Neural cell (in vitro differentiated cells): ENCODE results near the gene TACC2.

Source experiments
- EP300 ChIP-seq: fragments of 450-650 bp; conservative IDR thresholded peaks from 2 replicates; pipeline ENCODE4 v1.6.1; 2014; ENCODE audit warnings: antibody characterized with exemption, mild to moderate bottlenecking, moderate library complexity; ENCODE audit not compliant: poor library complexity, severe bottlenecking
- POLR2AphosphoS5 ChIP-seq: IDR thresholded peaks from 2 replicates; pipeline ENCODE4 v1.6.1; 2012
- TF ChIP-seq, protein P1 (sequence below): fragments of 450-650 bp; IDR thresholded peaks from 2 replicates; pipeline ENCODE4 v1.5.1; 2014; ENCODE audit warnings: antibody characterized with exemption, mild to moderate bottlenecking, moderate library complexity; ENCODE audit not compliant: poor library complexity, severe bottlenecking

DNA sequence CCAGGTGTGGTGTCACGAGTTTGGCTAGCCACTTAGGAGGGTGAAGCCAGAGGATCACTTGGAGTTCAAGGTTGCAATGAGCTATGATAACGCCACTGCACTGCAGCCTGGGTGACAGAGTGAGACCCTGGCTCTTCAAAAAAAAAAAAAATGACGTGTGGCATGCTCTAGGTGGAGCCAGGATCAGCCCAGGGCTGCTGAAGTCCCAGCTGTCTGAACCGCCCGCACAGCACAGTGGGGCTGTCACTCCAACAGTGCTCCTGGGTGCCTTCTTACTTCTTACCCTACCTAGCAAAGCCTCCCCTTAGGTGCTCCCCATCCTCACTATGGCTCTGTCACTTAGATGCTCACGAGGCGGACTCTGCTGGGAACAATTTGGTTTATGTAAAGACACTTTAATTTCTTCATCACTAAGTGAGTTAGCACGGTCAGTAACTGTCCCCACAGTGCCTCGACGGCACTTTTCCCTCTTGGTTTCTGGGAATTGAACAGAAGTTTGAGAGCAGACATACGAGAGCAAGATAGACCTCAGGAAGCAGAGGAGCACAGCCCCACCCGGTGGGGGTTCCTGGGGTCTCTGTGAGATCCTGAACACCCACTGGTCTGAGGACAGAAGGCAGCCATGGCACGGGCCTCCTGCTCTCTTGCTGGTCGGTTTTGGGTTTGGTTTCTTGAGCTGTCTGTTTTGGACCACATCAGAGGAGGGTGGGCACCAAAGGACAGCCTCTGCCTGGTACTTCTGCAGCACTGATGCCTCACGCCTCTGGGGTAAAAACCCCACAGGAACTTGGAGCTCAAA lies 215.9 kb downstream of the TACC2 start:
- TF ChIP-seq EP300, result no peak
- TF ChIP-seq, protein P1, sequence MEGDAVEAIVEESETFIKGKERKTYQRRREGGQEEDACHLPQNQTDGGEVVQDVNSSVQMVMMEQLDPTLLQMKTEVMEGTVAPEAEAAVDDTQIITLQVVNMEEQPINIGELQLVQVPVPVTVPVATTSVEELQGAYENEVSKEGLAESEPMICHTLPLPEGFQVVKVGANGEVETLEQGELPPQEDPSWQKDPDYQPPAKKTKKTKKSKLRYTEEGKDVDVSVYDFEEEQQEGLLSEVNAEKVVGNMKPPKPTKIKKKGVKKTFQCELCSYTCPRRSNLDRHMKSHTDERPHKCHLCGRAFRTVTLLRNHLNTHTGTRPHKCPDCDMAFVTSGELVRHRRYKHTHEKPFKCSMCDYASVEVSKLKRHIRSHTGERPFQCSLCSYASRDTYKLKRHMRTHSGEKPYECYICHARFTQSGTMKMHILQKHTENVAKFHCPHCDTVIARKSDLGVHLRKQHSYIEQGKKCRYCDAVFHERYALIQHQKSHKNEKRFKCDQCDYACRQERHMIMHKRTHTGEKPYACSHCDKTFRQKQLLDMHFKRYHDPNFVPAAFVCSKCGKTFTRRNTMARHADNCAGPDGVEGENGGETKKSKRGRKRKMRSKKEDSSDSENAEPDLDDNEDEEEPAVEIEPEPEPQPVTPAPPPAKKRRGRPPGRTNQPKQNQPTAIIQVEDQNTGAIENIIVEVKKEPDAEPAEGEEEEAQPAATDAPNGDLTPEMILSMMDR, result no peak
- no peak for TF ChIP-seq POLR2AphosphoS5
